ENCODE results near the gene FMO5. TPM values are rescaled to one million over a fixed set of nuclear protein-coding genes. Genes with fewer than 3 reads are reported as not detected.

FMO5 gene
- total and polyA plus RNA-seq, 5 donors from 2014 or later: 0.28 to 1.9 (median 0.98) TPM

- H3K36me3 Mint-ChIP-seq: peaks cover 2% of the 10 kb centered on the region
- no peak for ATAC-seq (ENCODE audit: low read depth in 2 of 2)
- no peak overlapping the region for H3K27ac Mint-ChIP-seq
- Histone ChIP-seq H3K4me3 (ENCODE audit: low read depth, low read length) (no peak overlapping the region), H3K27me3 (ENCODE audit: control insufficient read depth, insufficient read depth, low read length) (peaks cover 2% of the 10 kb centered on the region), H3K36me3 (ENCODE audit: control insufficient read depth, insufficient read depth, low read length) (no peaks in the 10 kb centered on the region), H3K4me1 (ENCODE audit: control insufficient read depth, insufficient read depth, low read length, poor library complexity, severe bottlenecking) (no peaks in the 10 kb centered on the region), H3K27ac (ENCODE audit: insufficient read depth, low read length, poor library complexity, severe bottlenecking) (no peak overlapping the region), H3K9me3 (ENCODE audit: control insufficient read depth in 2 of 2, low read length in 2 of 2) (no peaks in the 10 kb centered on the region)
- no peak overlapping the region for H3K4me3 Mint-ChIP-seq
- DNase-seq: no peak
- peaks cover 8% of the 10 kb centered on the region for H3K27me3 Mint-ChIP-seq
- no peaks in the 10 kb centered on the region for H3K9me3 Mint-ChIP-seq
- H3K4me1 Mint-ChIP-seq: peaks cover 0 to 4% (median 1%) of the 10 kb centered on the region in 4 donors
These were observed 6.5 kb downstream of the FMO5 start for GRCh38 chr1:147218606-147219005.

GRCh38 chr1:147217141-147217540, 8.0 kb downstream of the FMO5 start:
- H3K36me3 ChIP-seq (ENCODE audit: control insufficient read depth, insufficient read depth, low read length): no peaks in the 10 kb centered on the region

GRCh38 chr1:147216124-147216523, 9.0 kb downstream of the FMO5 start:
- H3K27me3 Mint-ChIP-seq: peaks cover 8% of the 10 kb centered on the region
- H3K9me3 ChIP-seq (ENCODE audit: control insufficient read depth in 2 of 2, low read length in 2 of 2): no peaks in the 10 kb centered on the region
- H3K4me1 ChIP-seq (ENCODE audit: control insufficient read depth, insufficient read depth, low read length, poor library complexity, severe bottlenecking): no peaks in the 10 kb centered on the region
- ATAC-seq (ENCODE audit: low read depth in 2 of 2) (no peak), DNase-seq (no peak)
- peaks cover 0 to 2% (median 0%) of the 10 kb centered on the region in 4 donors for H3K4me1 Mint-ChIP-seq
- no peak overlapping the region for H3K27ac Mint-ChIP-seq
- peaks cover 2% of the 10 kb centered on the region for H3K36me3 Mint-ChIP-seq
- no peak overlapping the region for H3K4me3 ChIP-seq (ENCODE audit: low read depth, low read length)
- peaks cover 2% of the 10 kb centered on the region for H3K27me3 ChIP-seq (ENCODE audit: control insufficient read depth, insufficient read depth, low read length)
- H3K9me3 Mint-ChIP-seq: no peaks in the 10 kb centered on the region
- H3K4me3 Mint-ChIP-seq: no peak overlapping the region
- no peak overlapping the region for H3K27ac ChIP-seq (ENCODE audit: insufficient read depth, low read length, poor library complexity, severe bottlenecking)
- no peaks in the 10 kb centered on the region for H3K36me3 ChIP-seq (ENCODE audit: control insufficient read depth, insufficient read depth, low read length)

More at GRCh38 chr1:147217141-147217540, 8.0 kb downstream of the FMO5 start:
- no peak for ATAC-seq (ENCODE audit: low read depth in 2 of 2)
- peaks cover 2% of the 10 kb centered on the region for H3K36me3 Mint-ChIP-seq
- H3K27me3 Mint-ChIP-seq: peaks cover 8% of the 10 kb centered on the region
- no peak overlapping the region for H3K4me3 Mint-ChIP-seq
- Histone ChIP-seq H3K27ac (ENCODE audit: insufficient read depth, low read length, poor library complexity, severe bottlenecking) (no peak overlapping the region), H3K27me3 (ENCODE audit: control insufficient read depth, insufficient read depth, low read length) (peaks cover 2% of the 10 kb centered on the region), H3K4me1 (ENCODE audit: control insufficient read depth, insufficient read depth, low read length, poor library complexity, severe bottlenecking) (no peaks in the 10 kb centered on the region), H3K9me3 (ENCODE audit: control insufficient read depth in 2 of 2, low read length in 2 of 2) (no peaks in the 10 kb centered on the region), H3K4me3 (ENCODE audit: low read depth, low read length) (no peak overlapping the region)
- H3K27ac Mint-ChIP-seq: no peak overlapping the region
- no peaks in the 10 kb centered on the region for H3K9me3 Mint-ChIP-seq
- DNase-seq: no peak
- peaks cover 0 to 2% (median 0%) of the 10 kb centered on the region in 4 donors for H3K4me1 Mint-ChIP-seq

- DNase-seq: no peak
- Histone ChIP-seq H3K27ac (ENCODE audit: insufficient read depth, low read length, poor library complexity, severe bottlenecking) (no peak overlapping the region), H3K36me3 (ENCODE audit: control insufficient read depth, insufficient read depth, low read length) (no peaks in the 10 kb centered on the region), H3K27me3 (ENCODE audit: control insufficient read depth, insufficient read depth, low read length) (peaks cover 2% of the 10 kb centered on the region), H3K9me3 (ENCODE audit: control insufficient read depth in 2 of 2, low read length in 2 of 2) (no peaks in the 10 kb centered on the region), H3K4me1 (ENCODE audit: control insufficient read depth, insufficient read depth, low read length, poor library complexity, severe bottlenecking) (no peaks in the 10 kb centered on the region), H3K4me3 (ENCODE audit: low read depth, low read length) (no peak overlapping the region)
- Mint-ChIP-seq H3K4me3 (no peak overlapping the region), H3K36me3 (peaks cover 2% of the 10 kb centered on the region), H3K4me1 (peaks cover 0 to 2% (median 0%) of the 10 kb centered on the region in 4 donors), H3K9me3 (no peaks in the 10 kb centered on the region), H3K27ac (no peak overlapping the region), H3K27me3 (peaks cover 8% of the 10 kb centered on the region)
- ATAC-seq (ENCODE audit: low read depth in 2 of 2): no peak
These were observed 9.6 kb downstream of the FMO5 start for GRCh38 chr1:147215540-147215916.

GRCh38 chr1:147214842-147215539, 10.1 kb downstream of the FMO5 start:
- Mint-ChIP-seq H3K9me3 (no peaks in the 10 kb centered on the region), H3K4me3 (no peak overlapping the region), H3K36me3 (peaks cover 2% of the 10 kb centered on the region), H3K4me1 (peaks cover 0 to 2% (median 0%) of the 10 kb centered on the region in 4 donors), H3K27ac (no peak overlapping the region), H3K27me3 (peaks cover 8% of the 10 kb centered on the region)
- ATAC-seq (ENCODE audit: low read depth in 2 of 2) (no peak), DNase-seq (no peak)
- Histone ChIP-seq H3K27me3 (ENCODE audit: control insufficient read depth, insufficient read depth, low read length) (peaks cover 2% of the 10 kb centered on the region), H3K4me3 (ENCODE audit: low read depth, low read length) (no peak overlapping the region), H3K4me1 (ENCODE audit: control insufficient read depth, insufficient read depth, low read length, poor library complexity, severe bottlenecking) (no peaks in the 10 kb centered on the region), H3K9me3 (ENCODE audit: control insufficient read depth in 2 of 2, low read length in 2 of 2) (no peaks in the 10 kb centered on the region), H3K27ac (ENCODE audit: insufficient read depth, low read length, poor library complexity, severe bottlenecking) (no peak overlapping the region), H3K36me3 (ENCODE audit: control insufficient read depth, insufficient read depth, low read length) (no peaks in the 10 kb centered on the region)

- no peak overlapping the region for H3K4me3 ChIP-seq (ENCODE audit: low read depth, low read length)
- ATAC-seq (ENCODE audit: low read depth in 2 of 2): no peak
These were observed 10.8 kb downstream of the FMO5 start for GRCh38 chr1:147214325-147214724.

GRCh38 chr1:147213271-147213670, 11.9 kb downstream of the FMO5 start:
- DNase-seq: no peak
- peaks cover 2% of the 10 kb centered on the region for H3K36me3 Mint-ChIP-seq
- H3K27ac Mint-ChIP-seq: no peak overlapping the region
- peaks cover 2% of the 10 kb centered on the region for H3K27me3 ChIP-seq (ENCODE audit: control insufficient read depth, insufficient read depth, low read length)
- no peaks in the 10 kb centered on the region for H3K9me3 Mint-ChIP-seq
- no peaks in the 10 kb centered on the region for H3K9me3 ChIP-seq (ENCODE audit: control insufficient read depth in 2 of 2, low read length in 2 of 2)
- H3K36me3 ChIP-seq (ENCODE audit: control insufficient read depth, insufficient read depth, low read length): no peaks in the 10 kb centered on the region
- H3K4me3 Mint-ChIP-seq: no peak overlapping the region
- peaks cover 0 to 2% (median 0%) of the 10 kb centered on the region in 4 donors for H3K4me1 Mint-ChIP-seq
- no peaks in the 10 kb centered on the region for H3K4me1 ChIP-seq (ENCODE audit: control insufficient read depth, insufficient read depth, low read length, poor library complexity, severe bottlenecking)
- H3K27ac ChIP-seq (ENCODE audit: insufficient read depth, low read length, poor library complexity, severe bottlenecking): no peak overlapping the region
- ATAC-seq (ENCODE audit: low read depth in 2 of 2): no peak
- H3K27me3 Mint-ChIP-seq: peaks cover 8% of the 10 kb centered on the region
- H3K4me3 ChIP-seq (ENCODE audit: low read depth, low read length): no peak overlapping the region

More at GRCh38 chr1:147214325-147214724, 10.8 kb downstream of the FMO5 start:
- Mint-ChIP-seq H3K9me3 (no peaks in the 10 kb centered on the region), H3K27ac (no peak overlapping the region), H3K36me3 (peaks cover 2% of the 10 kb centered on the region), H3K4me3 (no peak overlapping the region), H3K4me1 (peaks cover 0 to 2% (median 0%) of the 10 kb centered on the region in 4 donors), H3K27me3 (peaks cover 8% of the 10 kb centered on the region)
- Histone ChIP-seq H3K27ac (ENCODE audit: insufficient read depth, low read length, poor library complexity, severe bottlenecking) (no peak overlapping the region), H3K36me3 (ENCODE audit: control insufficient read depth, insufficient read depth, low read length) (no peaks in the 10 kb centered on the region), H3K9me3 (ENCODE audit: control insufficient read depth in 2 of 2, low read length in 2 of 2) (no peaks in the 10 kb centered on the region), H3K27me3 (ENCODE audit: control insufficient read depth, insufficient read depth, low read length) (peaks cover 2% of the 10 kb centered on the region), H3K4me1 (ENCODE audit: control insufficient read depth, insufficient read depth, low read length, poor library complexity, severe bottlenecking) (no peaks in the 10 kb centered on the region)
- no peak for DNase-seq

GRCh38 chr1:147211577-147211976, 13.6 kb downstream of the FMO5 start:
- Mint-ChIP-seq H3K36me3 (peaks cover 2% of the 10 kb centered on the region), H3K27ac (no peak overlapping the region), H3K4me1 (peaks cover 0 to 2% (median 0%) of the 10 kb centered on the region in 4 donors), H3K27me3 (no peaks in the 10 kb centered on the region), H3K9me3 (no peaks in the 10 kb centered on the region), H3K4me3 (no peak overlapping the region)
- no peak overlapping the region for H3K27ac ChIP-seq (ENCODE audit: insufficient read depth, low read length, poor library complexity, severe bottlenecking)
- H3K36me3 ChIP-seq (ENCODE audit: control insufficient read depth, insufficient read depth, low read length): no peaks in the 10 kb centered on the region
- no peak overlapping the region for H3K4me3 ChIP-seq (ENCODE audit: low read depth, low read length)
- DNase-seq (no peak), ATAC-seq (ENCODE audit: low read depth in 2 of 2) (no peak)
- H3K4me1 ChIP-seq (ENCODE audit: control insufficient read depth, insufficient read depth, low read length, poor library complexity, severe bottlenecking): no peaks in the 10 kb centered on the region
- no peaks in the 10 kb centered on the region for H3K9me3 ChIP-seq (ENCODE audit: control insufficient read depth in 2 of 2, low read length in 2 of 2)
- H3K27me3 ChIP-seq (ENCODE audit: control insufficient read depth, insufficient read depth, low read length): peaks cover 2% of the 10 kb centered on the region

All from CD4-positive, CD25-positive, alpha-beta regulatory T cell (primary cell).